ENCODE results near the gene HCFC1R1. TPM values are rescaled to one million over a fixed set of nuclear protein-coding genes. Genes with fewer than 3 reads are reported as not detected.
A peak's percentile ranks its signal among the peaks of the same experiment; 100 is the strongest.

The HCFC1R1 gene
- total RNA-seq, 2 experiments from 2014 or later, result 22.6 to 26.8 TPM

- Mint-ChIP-seq H3K36me3 (ENCODE audit: low read depth) (peaks cover 11% of the 10 kb centered on the region), H3K4me3 (no peak overlapping the region)
Measured at GRCh38 chr16:3027983-3028715, 4.4 kb upstream of the HCFC1R1 start.

GRCh38 chr16:3027489-3027795 is 3.7 kb upstream of the HCFC1R1 start:
- no peak for DNase-seq
- CTCF ChIA-PET, result interaction anchor here (0.9 to 17.7 kb wide), 15 partner anchors 8 to 171 kb away, joined by 3 to 310 read pairs (median 7); partner anchors contain the start of genes BICDL2, CLDN6, CLDN9 and FLYWCH2
- Mint-ChIP-seq H3K4me1 (ENCODE audit: low read depth) (peaks cover 33% of the 10 kb centered on the region), H3K27ac (no peak overlapping the region), H3K27me3 (ENCODE audit: low read depth) (peaks cover 22% of the 10 kb centered on the region), H3K9me3 (no peaks in the 10 kb centered on the region), H3K36me3 (ENCODE audit: low read depth) (peaks cover 11% of the 10 kb centered on the region), H3K4me3 (no peak overlapping the region)
- intact Hi-C loops (cut with micrococcal nuclease), result no loop called here

More at GRCh38 chr16:3027983-3028715, 4.4 kb upstream of the HCFC1R1 start:
- DNase-seq, result peak; percentile 90
- H3K4me1 Mint-ChIP-seq (ENCODE audit: low read depth), result peaks cover 26% of the 10 kb centered on the region
- intact Hi-C loops (cut with micrococcal nuclease), result loop anchor here (1.0 kb wide), 1 partner anchor 25 kb away; no protein-coding TSS in a partner anchor
- no peak overlapping the region for H3K27ac Mint-ChIP-seq
- CTCF ChIA-PET, result interaction anchor here (0.9 to 17.7 kb wide), 18 partner anchors 8 to 145 kb away, joined by 3 to 310 read pairs (median 6); partner anchors contain the start of genes BICDL2, CLDN6, CLDN9 and FLYWCH2
- no peaks in the 10 kb centered on the region for H3K9me3 Mint-ChIP-seq
- H3K27me3 Mint-ChIP-seq (ENCODE audit: low read depth), result peaks cover 29% of the 10 kb centered on the region

- H3K36me3 Mint-ChIP-seq (ENCODE audit: low read depth), result peaks cover 11% of the 10 kb centered on the region
- DNase-seq, result no peak
- H3K4me3 Mint-ChIP-seq, result no peak overlapping the region
- intact Hi-C loops (cut with micrococcal nuclease), result no loop called here
- H3K27me3 Mint-ChIP-seq (ENCODE audit: low read depth), result peaks cover 20% of the 10 kb centered on the region
- H3K4me1 Mint-ChIP-seq (ENCODE audit: low read depth), result peaks cover 39% of the 10 kb centered on the region
- no peak overlapping the region for H3K27ac Mint-ChIP-seq
- CTCF ChIA-PET, result interaction anchor here (0.9 to 17.7 kb wide), 12 partner anchors 7 to 172 kb away, joined by 3 to 310 read pairs (median 8); partner anchors contain the start of genes BICDL2, CLDN6, CLDN9 and IL32
- no peaks in the 10 kb centered on the region for H3K9me3 Mint-ChIP-seq
Measured at GRCh38 chr16:3026609-3027488, 3.1 kb upstream of the HCFC1R1 start.

GRCh38 chr16:3026003-3026378 is 2.2 kb upstream of the HCFC1R1 start:
- peaks cover 11% of the 10 kb centered on the region for H3K36me3 Mint-ChIP-seq (ENCODE audit: low read depth)
- H3K27ac Mint-ChIP-seq, result no peak overlapping the region
- H3K4me1 Mint-ChIP-seq (ENCODE audit: low read depth), result peaks cover 47% of the 10 kb centered on the region
- intact Hi-C loops (cut with micrococcal nuclease), result no loop called here
- no peak overlapping the region for H3K4me3 Mint-ChIP-seq
- DNase-seq, result no peak
- no peaks in the 10 kb centered on the region for H3K9me3 Mint-ChIP-seq
- H3K27me3 Mint-ChIP-seq (ENCODE audit: low read depth), result peaks cover 16% of the 10 kb centered on the region
- CTCF ChIA-PET, result interaction anchor here (8.5 to 17.7 kb wide), 2 partner anchors 6 to 20 kb away, joined by 67 to 310 read pairs; partner anchors contain the start of gene CLDN9

- H3K4me1 Mint-ChIP-seq (ENCODE audit: low read depth), result peaks cover 52% of the 10 kb centered on the region
- DNase-seq, result no peak
- no peak overlapping the region for H3K4me3 Mint-ChIP-seq
- H3K27ac Mint-ChIP-seq, result no peak overlapping the region
- H3K36me3 Mint-ChIP-seq (ENCODE audit: low read depth), result peaks cover 11% of the 10 kb centered on the region
- CTCF ChIA-PET, result interaction anchor here (8.5 to 17.7 kb wide), 2 partner anchors 6 to 19 kb away, joined by 67 to 310 read pairs; partner anchors contain the start of gene CLDN9
- H3K27me3 Mint-ChIP-seq (ENCODE audit: low read depth), result peaks cover 16% of the 10 kb centered on the region
- intact Hi-C loops (cut with micrococcal nuclease), result no loop called here
- no peaks in the 10 kb centered on the region for H3K9me3 Mint-ChIP-seq
Measured at GRCh38 chr16:3025032-3026002, 1.6 kb upstream of the HCFC1R1 start.

- CTCF ChIA-PET, result interaction anchor here (1.1 to 17.7 kb wide), 4 partner anchors 8 to 72 kb away, joined by 3 to 310 read pairs (median 35); partner anchors contain the start of gene CLDN9
- Mint-ChIP-seq H3K27me3 (ENCODE audit: low read depth) (peaks cover 6% of the 10 kb centered on the region), H3K36me3 (ENCODE audit: low read depth) (peaks cover 11% of the 10 kb centered on the region), H3K9me3 (no peaks in the 10 kb centered on the region), H3K4me3 (peak overlapping the region; percentile 95), H3K4me1 (ENCODE audit: low read depth) (peaks cover 49% of the 10 kb centered on the region), H3K27ac (peak overlapping the region; percentile 98)
- peak; percentile 38 for DNase-seq
- intact Hi-C loops (cut with micrococcal nuclease), result loop anchor here (2.0 to 5.0 kb wide), 6 partner anchors 34 to 976 kb away; partner anchors contain the start of genes CLUAP1, NTHL1, PKMYT1 and SRRM2
Measured at GRCh38 chr16:3023415-3023668, 400 bp downstream of the HCFC1R1 start.

GRCh38 chr16:3022684-3023414 is 893 bp downstream of the HCFC1R1 start:
- no peaks in the 10 kb centered on the region for H3K9me3 Mint-ChIP-seq
- peaks cover 51% of the 10 kb centered on the region for H3K4me1 Mint-ChIP-seq (ENCODE audit: low read depth)
- peaks cover 5% of the 10 kb centered on the region for H3K27me3 Mint-ChIP-seq (ENCODE audit: low read depth)
- peak; percentile 37 for DNase-seq
- H3K36me3 Mint-ChIP-seq (ENCODE audit: low read depth), result peaks cover 11% of the 10 kb centered on the region
- CTCF ChIA-PET, result interaction anchor here (1.1 to 17.7 kb wide), 5 partner anchors 9 to 106 kb away, joined by 3 to 310 read pairs (median 7); partner anchors contain the start of gene CLDN9
- H3K4me3 Mint-ChIP-seq, result peak overlapping the region; percentile 95
- intact Hi-C loops (cut with micrococcal nuclease), result loop anchor here (2.0 to 5.0 kb wide), 6 partner anchors 34 to 976 kb away; partner anchors contain the start of genes CLUAP1, NTHL1, PKMYT1 and SRRM2
- peak overlapping the region; percentile 98 for H3K27ac Mint-ChIP-seq

- CTCF ChIA-PET, result interaction anchor here (0.7 to 17.7 kb wide), 6 partner anchors 9 to 107 kb away, joined by 3 to 310 read pairs (median 5); partner anchors contain the start of gene CLDN9
- H3K27me3 Mint-ChIP-seq (ENCODE audit: low read depth), result peaks cover 5% of the 10 kb centered on the region
- no peaks in the 10 kb centered on the region for H3K9me3 Mint-ChIP-seq
- peaks cover 11% of the 10 kb centered on the region for H3K36me3 Mint-ChIP-seq (ENCODE audit: low read depth)
- H3K4me3 Mint-ChIP-seq, result peak overlapping the region; percentile 95
- peak overlapping the region; percentile 98 for H3K27ac Mint-ChIP-seq
- H3K4me1 Mint-ChIP-seq (ENCODE audit: low read depth), result peaks cover 51% of the 10 kb centered on the region
- peak; percentile 95 for DNase-seq
- intact Hi-C loops (cut with micrococcal nuclease), result loop anchor here (2.0 to 5.0 kb wide), 6 partner anchors 35 to 975 kb away; partner anchors contain the start of genes CLUAP1, NTHL1, PKMYT1 and SRRM2
Measured at GRCh38 chr16:3022208-3022683, 1.5 kb downstream of the HCFC1R1 start.

- Mint-ChIP-seq H3K4me1 (ENCODE audit: low read depth) (peaks cover 51% of the 10 kb centered on the region), H3K27ac (peak overlapping the region; percentile 98), H3K9me3 (no peaks in the 10 kb centered on the region), H3K4me3 (peak overlapping the region; percentile 95), H3K27me3 (ENCODE audit: low read depth) (peaks cover 5% of the 10 kb centered on the region), H3K36me3 (ENCODE audit: low read depth) (peaks cover 6% of the 10 kb centered on the region)
- DNase-seq, result peak; percentile 90
- CTCF ChIA-PET, result interaction anchor here (0.5 to 17.7 kb wide), 7 partner anchors 10 to 107 kb away, joined by 3 to 310 read pairs (median 4); partner anchors contain the start of gene CLDN9
- intact Hi-C loops (cut with micrococcal nuclease), result loop anchor here (2.0 to 5.0 kb wide), 8 partner anchors 17 to 974 kb away; partner anchors contain the start of genes CLUAP1, NTHL1, PKMYT1 and SRRM2
Measured at GRCh38 chr16:3021449-3022207, 2.1 kb downstream of the HCFC1R1 start.
